ENCODE data around the gene WNT11.

DNA sequence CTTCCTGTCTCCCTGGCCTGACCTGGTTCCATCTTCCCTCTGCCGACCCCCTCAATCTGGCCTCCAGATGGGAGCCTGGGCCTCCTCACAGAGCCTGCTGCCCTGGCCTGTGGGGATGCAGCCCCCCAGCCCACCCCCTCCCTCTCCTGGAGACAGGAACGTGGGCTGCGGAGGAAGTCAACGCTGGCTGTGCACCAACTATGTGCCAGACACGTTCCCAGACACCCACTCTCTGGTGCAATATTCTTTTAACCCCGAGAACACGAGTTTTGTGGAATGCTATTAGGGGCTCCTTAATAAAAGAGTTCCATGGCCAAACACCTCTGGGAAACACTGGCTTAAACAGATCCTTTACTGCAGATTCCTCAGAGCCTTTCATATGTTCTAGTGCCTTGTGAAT, 15.9 kb downstream of the WNT11 start:
- TF ChIP-seq POLR2A (IDR thresholded peaks at IDR 0.05) (no peak), CTCF (IDR thresholded peaks at IDR 0.05) (no peak)

All from adrenal gland (tissue), 5 donors.